HCT116 (cell line): ENCODE measurements around the gene CTDNEP1. TPM values are rescaled to one million over a fixed set of nuclear protein-coding genes. Genes with fewer than 3 reads are reported as not detected.
A peak's percentile ranks its signal among the peaks of the same experiment; 100 is the strongest.

Experiments
- ATAC-seq: fragments of 200-7000 bp; cut with Tn5 transposase; 2 replicates; pipeline ENCODE4 v1.9.1; 2020; ENCODE audit warnings: mild to moderate bottlenecking, moderate library complexity
- BruUV-seq: library from RNA; stranded (reverse); fragments of 400-500 nt; replicated peaks from 2 replicates; lab custom pipeline; 2021; lab: Mats Ljungman, UMichigan
- CTCF ChIA-PET: fragments of 300-600 bp; sonication (Branson Sonifier 250); formaldehyde crosslinking; loops from one replicate; lab custom pipeline; 2021; ENCODE audit warnings: antibody characterized with exemption; lab: Charles Lee
- POLR2A ChIA-PET: fragments of 300-600, 350-600 bp; sonication (Branson Sonifier 250); formaldehyde crosslinking; loops from one replicate; lab custom pipeline; 2021; ENCODE audit warnings: antibody characterized with exemption; lab: Charles Lee
- RAD21 ChIA-PET, 2 experiments: fragments of 300-600 bp; sonication (Branson Sonifier 250); formaldehyde crosslinking; loops; one replicate each; lab custom pipeline; 2023; ENCODE audit warnings: low total read pairs in 2 of 2; ENCODE audit not compliant: uncharacterized antibody in 2 of 2, unreplicated experiment in 2 of 2, low non-redundant PET in 1 of 2; lab: Charles Lee
- DNase-seq: peaks from one replicate; pipeline ENCODE4 v3.0.0-alpha.2; 2010; ENCODE audit warnings: low read depth, low spot score
- H2AFZ ChIP-seq: fragments of 200-600 bp; shearing (Covaris generic), sonication (generic); 2 replicates; pipeline ENCODE4 v1.6.1; 2017; ENCODE audit warnings: low read depth, mixed run types, mixed read lengths, antibody characterized with exemption, low read length; ENCODE audit not compliant: poor library complexity, severe bottlenecking
- H3K27ac ChIP-seq: 2 replicates; pipeline ENCODE4 v1.5.1; 2012; ENCODE audit warnings: low read depth, low read length
- H3K27me3 ChIP-seq: fragments of 200-600 bp; sonication (generic); 2 replicates; pipeline ENCODE4 v1.6.1; 2016; ENCODE audit warnings: mixed run types, low read length, mixed read lengths; ENCODE audit not compliant: insufficient read depth
- H3K36me3 ChIP-seq, 2 experiments: fragments of 200-500 bp in 1 of 2; fragments of 200-600 bp in 1 of 2; sonication (Bioruptor generic) in 1 of 2; sonication (generic) in 1 of 2; 2 replicates each; pipeline versions ENCODE4 v1.5.1 to v1.6.1; 2014 to 2016; ENCODE audit warnings: low read length in 2 of 2, inconsistent platforms in 1 of 2, mixed read lengths in 1 of 2, mixed run types in 1 of 2; ENCODE audit not compliant: insufficient read depth in 2 of 2, control insufficient read depth in 1 of 2
- H3K4me1 ChIP-seq, 2 experiments: fragments of 200-600 bp in 1 of 2; sonication (generic) in 1 of 2; 2 replicates each; pipeline versions ENCODE4 v1.5.1 to v1.6.1; 2012 to 2017; ENCODE audit warnings: low read length in 2 of 2, inconsistent platforms in 1 of 2, mild to moderate bottlenecking in 1 of 2, mixed read lengths in 1 of 2, mixed run types in 1 of 2, moderate library complexity in 1 of 2; ENCODE audit not compliant: insufficient read depth in 2 of 2, control insufficient read depth in 1 of 2
- H3K4me2 ChIP-seq: fragments of 200-600 bp; sonication (generic); 2 replicates; pipeline ENCODE4 v1.6.1; 2017; ENCODE audit warnings: mixed run types, low read length, mixed read lengths
- H3K4me3 ChIP-seq, 2 experiments: fragments of 200-600 bp in 1 of 2; sonication (generic) in 1 of 2; replicated peaks in 1 of 2; 2 replicates each; pipeline ENCODE4 v1.5.1; 2011 to 2016; ENCODE audit warnings: low read length in 2 of 2, control low read depth in 1 of 2, low read depth in 1 of 2, mild to moderate bottlenecking in 1 of 2, mixed read lengths in 1 of 2, mixed run types in 1 of 2
- H3K79me2 ChIP-seq: fragments of 200-600 bp; sonication (generic); 2 replicates; pipeline ENCODE4 v1.6.1; 2017; ENCODE audit warnings: mild to moderate bottlenecking, mixed run types, low read length, moderate library complexity, mixed read lengths; ENCODE audit not compliant: insufficient read depth
- H3K9ac ChIP-seq: fragments of 200-600 bp; sonication (generic); 2 replicates; pipeline ENCODE4 v1.6.1; 2016; ENCODE audit warnings: low read length, mixed read lengths
- H3K9me2 ChIP-seq: fragments of 200-600 bp; sonication (generic), shearing (Covaris generic); 2 replicates; pipeline ENCODE4 v1.6.1; 2017; ENCODE audit warnings: mixed run types, mild to moderate bottlenecking, moderate library complexity; ENCODE audit not compliant: insufficient read depth
- H3K9me3 ChIP-seq, 2 experiments: fragments of 200-500 bp in 1 of 2; fragments of 200-600 bp in 1 of 2; sonication (Bioruptor generic) in 1 of 2; sonication (generic) in 1 of 2; 2 replicates each; pipeline ENCODE4 v1.6.1; 2014 to 2017; ENCODE audit warnings: low read length in 2 of 2, mixed read lengths in 2 of 2, inconsistent platforms in 1 of 2, low read depth in 1 of 2, mild to moderate bottlenecking in 1 of 2, mixed run types in 1 of 2, moderate library complexity in 1 of 2; ENCODE audit not compliant: control insufficient read depth in 1 of 2, insufficient read depth in 1 of 2
- H4K20me1 ChIP-seq: fragments of 200-600 bp; sonication (generic), shearing (Covaris generic); 2 replicates; pipeline ENCODE4 v1.6.1; 2017; ENCODE audit warnings: mixed run types, mild to moderate bottlenecking, moderate library complexity; ENCODE audit not compliant: insufficient read depth
- CBX3 ChIP-seq: IDR thresholded peaks from 2 replicates; pipeline ENCODE4 v1.6.1; 2012; ENCODE audit warnings: low read depth
- EGR1 ChIP-seq: IDR thresholded peaks from 2 replicates; pipeline ENCODE4 v1.6.1; 2012; ENCODE audit warnings: low read depth
- ELF1 ChIP-seq: IDR thresholded peaks from 2 replicates; pipeline ENCODE4 v1.6.1; 2012; ENCODE audit warnings: low read depth, borderline replicate concordance
- EZH2 ChIP-seq: fragments of 200-600 bp; sonication (generic); IDR thresholded peaks from 2 replicates; pipeline ENCODE4 v1.6.1; 2017; ENCODE audit warnings: antibody characterized with exemption, mixed run types
- EZH2phosphoT487 ChIP-seq: fragments of 200-600 bp; IDR thresholded peaks from 2 replicates; pipeline ENCODE4 v1.6.1; 2018; ENCODE audit warnings: antibody characterized with exemption, borderline replicate concordance
- FOSL1 ChIP-seq: IDR thresholded peaks from 2 replicates; pipeline ENCODE4 v1.6.1; 2012; ENCODE audit warnings: low read depth
- JUND ChIP-seq: IDR thresholded peaks from 2 replicates; pipeline ENCODE4 v1.6.1; 2012
- POLR2A ChIP-seq: IDR thresholded peaks from 2 replicates; pipeline ENCODE4 v1.7.0; 2011; ENCODE audit warnings: borderline replicate concordance; ENCODE audit not compliant: insufficient read depth, insufficient read length; ENCODE audit errors: extremely low read depth
- POLR2AphosphoS5 ChIP-seq: IDR thresholded peaks from 2 replicates; pipeline ENCODE4 v1.6.1; 2011; ENCODE audit warnings: mild to moderate bottlenecking, low read depth, low read length, moderate library complexity
- RAD21 ChIP-seq: IDR thresholded peaks from 2 replicates; pipeline ENCODE4 v1.6.1; 2012; ENCODE audit warnings: low read depth, mild to moderate bottlenecking
- SIN3A ChIP-seq: IDR thresholded peaks from 2 replicates; pipeline ENCODE4 v1.6.1; 2012; ENCODE audit warnings: low read depth
- SP1 ChIP-seq: IDR thresholded peaks from 2 replicates; pipeline ENCODE4 v1.6.1; 2012; ENCODE audit warnings: low read depth
- SRF ChIP-seq: IDR thresholded peaks from 2 replicates; pipeline ENCODE4 v1.6.1; 2012; ENCODE audit warnings: low read depth
- YY1 ChIP-seq: IDR thresholded peaks from 2 replicates; pipeline ENCODE4 v1.6.1; 2011; ENCODE audit warnings: low read length, low read depth, moderate library complexity, mild to moderate bottlenecking; ENCODE audit not compliant: insufficient replicate concordance; ENCODE audit errors: extremely low read depth
- ZFX ChIP-seq: fragments of 450-650 bp; IDR thresholded peaks from 2 replicates; pipeline ENCODE4 v1.6.1; 2017
- ZNF274 ChIP-seq: fragments of 200-500 bp; sonication (Bioruptor generic); IDR thresholded peaks from 2 replicates; pipeline ENCODE4 v1.6.1; 2014; ENCODE audit warnings: mild to moderate bottlenecking, low read depth, low read length, inconsistent platforms
- intact Hi-C: fragments of 100-400 bp; cut with micrococcal nuclease; formaldehyde crosslinking; loops from 2 replicates; pipeline ENCODE4 v1.10.0; 2022
- total RNA-seq: library from RNA; stranded (reverse); gene quantifications from one replicate; pipeline ENCODE4 v1.2.1, GENCODE V29; 2021; ENCODE audit not compliant: unreplicated experiment
- TF ChIP-seq, protein P1 (sequence below): IDR thresholded peaks from 2 replicates; pipeline ENCODE4 v1.6.1; 2012
- TF ChIP-seq, protein P2 (sequence below): IDR thresholded peaks from 2 replicates; pipeline ENCODE4 v1.6.1; 2012
- TF ChIP-seq, protein P3 (sequence below): IDR thresholded peaks from 2 replicates; pipeline ENCODE4 v1.6.1; 2012; ENCODE audit warnings: low read depth
- TF ChIP-seq, protein P4 (sequence below), 3 experiments: fragments of 200-600 bp in 1 of 3; sonication (generic) in 1 of 3; IDR thresholded peaks in 2 of 3; conservative IDR thresholded peaks in 1 of 3; 2 replicates each; pipeline ENCODE4 v1.5.1; 2012 to 2017; ENCODE audit warnings: low read depth in 2 of 3, low read length in 2 of 3, antibody characterized with exemption in 1 of 3, borderline replicate concordance in 1 of 3, control low read depth in 1 of 3, mild to moderate bottlenecking in 1 of 3, mixed read lengths in 1 of 3, mixed run types in 1 of 3, moderate library complexity in 1 of 3; ENCODE audit not compliant: insufficient read depth in 1 of 3

CTDNEP1 gene
- total RNA-seq, 1 experiment from 2014 or later: 143 TPM

DNA sequence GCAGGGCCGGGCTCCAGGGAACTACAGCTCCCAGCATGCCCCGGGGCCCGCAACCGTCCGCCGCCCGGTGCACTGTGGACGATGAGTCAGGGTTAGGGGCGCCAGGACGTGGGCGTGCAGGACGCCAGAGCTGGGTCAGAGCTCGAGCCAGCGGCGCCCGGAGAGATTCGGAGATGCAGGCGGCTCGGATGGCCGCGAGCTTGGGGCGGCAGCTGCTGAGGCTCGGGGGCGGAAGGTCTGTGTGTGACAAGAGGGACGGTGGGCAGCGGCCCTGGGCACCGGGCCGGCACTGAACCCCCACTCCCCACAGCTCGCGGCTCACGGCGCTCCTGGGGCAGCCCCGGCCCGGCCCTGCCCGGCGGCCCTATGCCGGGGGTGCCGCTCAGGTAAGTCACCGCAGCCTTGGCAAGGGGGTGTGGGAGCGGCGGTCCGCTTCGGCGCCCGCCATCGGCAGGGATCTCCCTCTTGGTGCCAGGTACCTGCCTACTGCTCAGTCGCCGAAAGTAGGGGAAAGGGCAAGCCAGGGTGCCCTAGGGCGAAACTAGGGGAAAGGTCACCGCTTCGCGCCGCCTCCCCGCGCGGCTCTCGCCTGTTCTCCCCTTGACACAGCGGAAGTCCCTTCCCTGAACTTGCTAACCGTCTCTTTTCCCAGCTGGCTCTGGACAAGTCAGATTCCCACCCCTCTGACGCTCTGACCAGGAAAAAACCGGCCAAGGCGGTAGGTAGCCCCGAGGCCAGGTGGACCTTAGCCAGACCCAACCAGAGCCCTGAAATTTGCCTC is 31.5 kb downstream of the CTDNEP1 start, which contains the start of the genes ACADVL and DLG4:
ACADVL (plus strand) TSS at position 127 of the 781 bp plus-strand sequence; CDS start at position 174, 47 bp downstream.
DLG4 (minus strand) TSS at position 25 of the 781 bp plus-strand sequence.
- Histone ChIP-seq H3K36me3 (peaks cover 22 to 34% of the 10 kb centered on the region in 2 experiments; a peak in 3 of 4 replicates), H2AFZ (no peak within 1 kb of the TSS), H3K9me2 (no peaks in the 10 kb centered on the region), H3K4me1 (peaks cover 12 to 54% of the 10 kb centered on the region in 2 experiments; a peak in 3 of 4 replicates), H3K9me3 (no peaks in the 10 kb centered on the region), H3K9ac (peak within 1 kb of the TSS; percentile 95), H4K20me1 (no peaks in the 10 kb centered on the region), H3K27me3 (no peaks in the 10 kb centered on the region), H3K4me2 (peak within 1 kb of the TSS; percentile 96), H3K79me2 (peaks cover 30% of the 10 kb centered on the region), H3K27ac (peak within 1 kb of the TSS; percentile 99), H3K4me3 (peak within 1 kb of the TSS; percentile 69 to 75)
- CTCF ChIA-PET: interaction anchor here (0.9 to 2.8 kb wide), 14 partner anchors 9 to 340 kb away, joined by 3 to 37 read pairs (median 5); partner anchors contain the start of genes GABARAP, NEURL4, PHF23 and SLC2A4
- DNase-seq: no peak
- ATAC-seq: peak; percentile 71
- no TSS peak for BruUV-seq
- intact Hi-C loops: loop anchor here (2.0 kb wide), 1 partner anchor 77 kb away; no protein-coding TSS in a partner anchor
- POLR2A ChIA-PET: interaction anchor here (0.6 to 3.2 kb wide), 14 partner anchors 15 to 364 kb away, joined by 3 to 19 read pairs (median 8); partner anchors contain the start of genes DVL2, GABARAP, MPDU1 and PHF23
- RAD21 ChIA-PET: interaction anchor here (0.7 to 1.2 kb wide), 4 partner anchors 18 to 77 kb away, joined by 3 to 7 read pairs (median 6); no protein-coding TSS in a partner anchor
- TF ChIP-seq YY1 (peak; percentile 66), ZFX (peak; percentile 40; the same call in 1 of the 2 replicates), RAD21 (no peak), POLR2A (peak; percentile 61), JUND (no peak; the same call in 1 of the 2 replicates), SP1 (peak; percentile 17; the same call in 1 of the 2 replicates), CBX3 (no peak), ZNF274 (no peak), EZH2 (no peak), SIN3A (peak; percentile 73; the same call in 1 of the 2 replicates), EGR1 (peak; percentile 99), SRF (no peak), POLR2AphosphoS5 (peak; percentile 91), EZH2phosphoT487 (no peak), ELF1 (no peak), FOSL1 (no peak; the same call in none of the 2 replicates)
- TF ChIP-seq, protein P1, sequence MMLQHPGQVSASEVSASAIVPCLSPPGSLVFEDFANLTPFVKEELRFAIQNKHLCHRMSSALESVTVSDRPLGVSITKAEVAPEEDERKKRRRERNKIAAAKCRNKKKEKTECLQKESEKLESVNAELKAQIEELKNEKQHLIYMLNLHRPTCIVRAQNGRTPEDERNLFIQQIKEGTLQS: no peak
- TF ChIP-seq, protein P2, sequence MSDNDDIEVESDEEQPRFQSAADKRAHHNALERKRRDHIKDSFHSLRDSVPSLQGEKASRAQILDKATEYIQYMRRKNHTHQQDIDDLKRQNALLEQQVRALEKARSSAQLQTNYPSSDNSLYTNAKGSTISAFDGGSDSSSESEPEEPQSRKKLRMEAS: peak; percentile 17; the same call in 1 of the 2 replicates
- TF ChIP-seq, protein P3, sequence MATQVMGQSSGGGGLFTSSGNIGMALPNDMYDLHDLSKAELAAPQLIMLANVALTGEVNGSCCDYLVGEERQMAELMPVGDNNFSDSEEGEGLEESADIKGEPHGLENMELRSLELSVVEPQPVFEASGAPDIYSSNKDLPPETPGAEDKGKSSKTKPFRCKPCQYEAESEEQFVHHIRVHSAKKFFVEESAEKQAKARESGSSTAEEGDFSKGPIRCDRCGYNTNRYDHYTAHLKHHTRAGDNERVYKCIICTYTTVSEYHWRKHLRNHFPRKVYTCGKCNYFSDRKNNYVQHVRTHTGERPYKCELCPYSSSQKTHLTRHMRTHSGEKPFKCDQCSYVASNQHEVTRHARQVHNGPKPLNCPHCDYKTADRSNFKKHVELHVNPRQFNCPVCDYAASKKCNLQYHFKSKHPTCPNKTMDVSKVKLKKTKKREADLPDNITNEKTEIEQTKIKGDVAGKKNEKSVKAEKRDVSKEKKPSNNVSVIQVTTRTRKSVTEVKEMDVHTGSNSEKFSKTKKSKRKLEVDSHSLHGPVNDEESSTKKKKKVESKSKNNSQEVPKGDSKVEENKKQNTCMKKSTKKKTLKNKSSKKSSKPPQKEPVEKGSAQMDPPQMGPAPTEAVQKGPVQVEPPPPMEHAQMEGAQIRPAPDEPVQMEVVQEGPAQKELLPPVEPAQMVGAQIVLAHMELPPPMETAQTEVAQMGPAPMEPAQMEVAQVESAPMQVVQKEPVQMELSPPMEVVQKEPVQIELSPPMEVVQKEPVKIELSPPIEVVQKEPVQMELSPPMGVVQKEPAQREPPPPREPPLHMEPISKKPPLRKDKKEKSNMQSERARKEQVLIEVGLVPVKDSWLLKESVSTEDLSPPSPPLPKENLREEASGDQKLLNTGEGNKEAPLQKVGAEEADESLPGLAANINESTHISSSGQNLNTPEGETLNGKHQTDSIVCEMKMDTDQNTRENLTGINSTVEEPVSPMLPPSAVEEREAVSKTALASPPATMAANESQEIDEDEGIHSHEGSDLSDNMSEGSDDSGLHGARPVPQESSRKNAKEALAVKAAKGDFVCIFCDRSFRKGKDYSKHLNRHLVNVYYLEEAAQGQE: no peak
- TF ChIP-seq, protein P4, sequence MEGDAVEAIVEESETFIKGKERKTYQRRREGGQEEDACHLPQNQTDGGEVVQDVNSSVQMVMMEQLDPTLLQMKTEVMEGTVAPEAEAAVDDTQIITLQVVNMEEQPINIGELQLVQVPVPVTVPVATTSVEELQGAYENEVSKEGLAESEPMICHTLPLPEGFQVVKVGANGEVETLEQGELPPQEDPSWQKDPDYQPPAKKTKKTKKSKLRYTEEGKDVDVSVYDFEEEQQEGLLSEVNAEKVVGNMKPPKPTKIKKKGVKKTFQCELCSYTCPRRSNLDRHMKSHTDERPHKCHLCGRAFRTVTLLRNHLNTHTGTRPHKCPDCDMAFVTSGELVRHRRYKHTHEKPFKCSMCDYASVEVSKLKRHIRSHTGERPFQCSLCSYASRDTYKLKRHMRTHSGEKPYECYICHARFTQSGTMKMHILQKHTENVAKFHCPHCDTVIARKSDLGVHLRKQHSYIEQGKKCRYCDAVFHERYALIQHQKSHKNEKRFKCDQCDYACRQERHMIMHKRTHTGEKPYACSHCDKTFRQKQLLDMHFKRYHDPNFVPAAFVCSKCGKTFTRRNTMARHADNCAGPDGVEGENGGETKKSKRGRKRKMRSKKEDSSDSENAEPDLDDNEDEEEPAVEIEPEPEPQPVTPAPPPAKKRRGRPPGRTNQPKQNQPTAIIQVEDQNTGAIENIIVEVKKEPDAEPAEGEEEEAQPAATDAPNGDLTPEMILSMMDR (IDR thresholded peaks at IDR 0.05 in 2 of 3, conservative IDR thresholded peaks at IDR 0.05 in 1 of 3; ENCODE audit: borderline replicate concordance in 1 of 3, insufficient read depth in 1 of 3, low read depth in 2 of 3, low read length in 2 of 3): no peak
